Measurements from ENCODE around the gene VSIG8. TPM values are rescaled to one million over a fixed set of nuclear protein-coding genes. Genes with fewer than 3 reads are reported as not detected.

Gene VSIG8
- total and polyA plus RNA-seq, 4 donors: 0.21 to 0.56 TPM; not detected in 2

Small RNA genes within 50 kb of the gene (microRNA-seq; reads per million reads assigned to microRNA genes)
- gene MIR4259: 0 reads per million in 2 donors

Other genes with a start within 250 kb of the VSIG8 start
- under 1 TPM in 1 of 2 donors, not detected in 1; 0.32 TPM for gene CRP, start 148.1 kb downstream of the VSIG8 start, total RNA-seq
- gene CRP, start 148.1 kb downstream of the VSIG8 start, polyA plus RNA-seq: 1 to 10 TPM in 1 of 2 donors, under 1 TPM in 1; 0.05 to 1.1 TPM
- gene DUSP23, start 81.7 kb downstream of the VSIG8 start, total RNA-seq: 10 to 100 TPM; 47.1 to 47.7 TPM
- 10 to 100 TPM; 48.8 to 53.6 TPM for gene DUSP23, start 81.7 kb downstream of the VSIG8 start, polyA plus RNA-seq
- gene FCRL6, start 60.3 kb downstream of the VSIG8 start, total RNA-seq: 1 to 10 TPM in 1 of 2 donors, under 1 TPM in 1; 0.45 to 1.7 TPM
- gene FCRL6, start 60.3 kb downstream of the VSIG8 start, polyA plus RNA-seq: under 1 TPM in 1 of 2 donors, not detected in 1; 0.88 TPM
- gene SLAMF8, start 35.8 kb downstream of the VSIG8 start, total RNA-seq: 10 to 100 TPM in 1 of 2 donors, 1 to 10 TPM in 1; 8.0 to 12.8 TPM
- gene SLAMF8, start 35.8 kb downstream of the VSIG8 start, polyA plus RNA-seq: 1 to 10 TPM; 1.3 to 3.9 TPM
- gene CFAP45, start 37.5 kb upstream of the VSIG8 start, total RNA-seq: 1 to 10 TPM; 2.5 to 2.7 TPM
- gene CFAP45, start 37.5 kb upstream of the VSIG8 start, polyA plus RNA-seq: 1 to 10 TPM in 1 of 2 donors, not detected in 1; 2.7 TPM
- gene TAGLN2, start 62.9 kb upstream of the VSIG8 start, total RNA-seq: 100 to 1,000 TPM; 316 to 350 TPM
- 100 to 1,000 TPM; 349 to 383 TPM for gene TAGLN2, start 62.9 kb upstream of the VSIG8 start, polyA plus RNA-seq
- gene IGSF9, start 83.0 kb upstream of the VSIG8 start, total RNA-seq: under 1 TPM in 1 of 2 donors, not detected in 1; 0.30 TPM
- 1 to 10 TPM in 1 of 2 donors, under 1 TPM in 1; 0.05 to 1.0 TPM for gene IGSF9, start 83.0 kb upstream of the VSIG8 start, polyA plus RNA-seq
- gene SLAMF9, start 91.6 kb upstream of the VSIG8 start, total RNA-seq: not detected
- gene SLAMF9, start 91.6 kb upstream of the VSIG8 start, polyA plus RNA-seq: not detected
- 1 to 10 TPM; 5.3 to 6.7 TPM for gene PIGM, start 169.3 kb upstream of the VSIG8 start, total RNA-seq
- gene PIGM, start 169.3 kb upstream of the VSIG8 start, polyA plus RNA-seq: 1 to 10 TPM; 1.3 to 3.6 TPM
- gene KCNJ10, start 207.5 kb upstream of the VSIG8 start, total RNA-seq: under 1 TPM; 0.10 to 0.24 TPM
- gene KCNJ10, start 207.5 kb upstream of the VSIG8 start, polyA plus RNA-seq: under 1 TPM in 1 of 2 donors, not detected in 1; 0.63 TPM
- gene KCNJ9, start 218.9 kb upstream of the VSIG8 start, total RNA-seq: not detected
- gene KCNJ9, start 218.9 kb upstream of the VSIG8 start, polyA plus RNA-seq: not detected
- gene IGSF8, start 236.0 kb upstream of the VSIG8 start, total RNA-seq: 10 to 100 TPM; 29.5 to 33.5 TPM
- 10 to 100 TPM; 10.5 to 48.0 TPM for gene IGSF8, start 236.0 kb upstream of the VSIG8 start, polyA plus RNA-seq

Measured in aorta (tissue), 4 donors.